Stimulated activated CD4-positive, alpha-beta T cell treated with anti-CD3 and anti-CD28 coated beads, TNF-alpha, amount 100 ng/mL, for 48 hours (primary cell): ENCODE data around the gene VPS52.

Source experiments
- DNase-seq, 3 donors: peaks; one replicate each; pipeline ENCODE4 v3.0.0-alpha.2; 2020; ENCODE audit warnings: low read depth in 3 of 3

VPS52 gene

GRCh38 chr6:33211136-33211535, 60.5 kb downstream of the VPS52 start:
- DNase-seq: no peak

- DNase-seq: no peak
Measured at GRCh38 chr6:33209856-33210255, 61.8 kb downstream of the VPS52 start.

DNA sequence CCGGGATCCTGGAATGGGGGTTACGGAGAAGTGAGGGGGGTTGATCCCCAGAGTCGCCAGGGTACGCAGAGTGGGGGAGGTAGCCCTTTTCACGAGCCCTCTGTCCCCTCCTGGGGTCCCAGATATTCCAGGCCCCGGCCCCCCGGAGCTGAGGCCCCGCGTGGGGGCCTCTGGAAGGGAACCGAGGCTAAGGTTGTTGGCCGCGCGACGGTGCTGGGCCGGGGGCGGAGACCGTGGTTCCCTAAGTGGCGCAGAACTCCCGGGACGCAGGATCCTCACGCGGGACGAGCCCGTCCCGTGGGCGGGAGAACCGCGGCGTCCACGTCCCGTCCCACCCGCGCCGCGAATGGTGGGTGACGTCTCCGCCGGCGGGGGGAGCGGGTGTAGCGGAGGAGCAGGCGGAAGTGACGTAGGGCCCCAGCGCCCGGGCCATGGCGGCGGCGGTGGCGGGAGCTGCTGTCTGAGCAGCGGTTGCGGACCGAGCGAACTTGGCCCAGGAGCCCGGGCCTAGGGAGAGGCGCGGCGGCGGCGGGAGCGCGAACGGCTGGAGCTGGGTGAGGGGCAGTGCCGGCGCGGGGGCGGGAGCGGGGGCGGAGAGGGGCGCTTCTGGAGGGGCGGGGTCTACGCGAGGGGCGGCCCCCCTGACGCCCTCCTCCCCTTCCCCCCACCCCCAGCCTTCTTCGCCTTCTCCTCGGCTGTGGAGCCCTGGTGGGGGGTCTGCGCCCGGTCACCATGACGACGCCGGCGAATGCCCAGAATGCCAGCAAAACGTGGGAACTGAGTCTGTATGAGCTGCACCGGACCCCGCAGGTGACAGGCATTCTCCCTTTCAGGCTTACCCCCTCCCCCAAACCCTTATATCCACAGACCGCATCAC, 63.3 kb downstream of the VPS52 start, which contains the start of gene RING1:
Gene RING1, plus strand, starts transcription at position 410 of the 877 bp plus-strand sequence. Its CDS starts 323 bp downstream, at position 733.
- DNase-seq: peak; percentile 68 to 87 (median 72)

DNA sequence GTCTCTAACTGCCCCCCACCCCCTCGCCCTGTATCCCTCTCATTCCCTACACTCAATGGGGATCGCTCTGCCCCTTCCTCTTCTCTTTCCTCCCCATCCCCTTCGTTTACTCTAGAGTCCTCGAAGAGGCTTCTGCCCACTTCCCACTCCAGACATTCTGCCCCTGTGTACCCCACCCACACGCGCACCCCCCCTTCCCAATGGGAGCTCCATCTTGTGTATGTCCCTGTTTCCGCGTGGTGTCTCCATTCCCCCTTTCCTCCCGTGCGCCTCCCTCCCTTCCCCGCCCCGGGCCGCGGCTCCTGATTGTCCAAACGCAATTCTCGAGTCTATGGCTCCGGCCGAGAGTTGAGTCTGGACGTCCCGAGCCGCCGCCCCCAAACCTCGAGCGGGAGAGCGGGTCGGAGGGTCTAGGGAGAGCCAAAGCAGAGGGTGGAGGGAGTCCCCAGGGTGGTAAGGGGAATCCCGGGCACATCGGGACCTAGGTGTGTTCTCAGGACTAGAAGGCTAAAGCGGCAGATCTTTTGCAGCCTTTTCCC, 64.1 kb downstream of the VPS52 start:
- DNase-seq: no peak

GRCh38 chr6:33206864-33207551, 64.7 kb downstream of the VPS52 start:
- no peak for DNase-seq

DNA sequence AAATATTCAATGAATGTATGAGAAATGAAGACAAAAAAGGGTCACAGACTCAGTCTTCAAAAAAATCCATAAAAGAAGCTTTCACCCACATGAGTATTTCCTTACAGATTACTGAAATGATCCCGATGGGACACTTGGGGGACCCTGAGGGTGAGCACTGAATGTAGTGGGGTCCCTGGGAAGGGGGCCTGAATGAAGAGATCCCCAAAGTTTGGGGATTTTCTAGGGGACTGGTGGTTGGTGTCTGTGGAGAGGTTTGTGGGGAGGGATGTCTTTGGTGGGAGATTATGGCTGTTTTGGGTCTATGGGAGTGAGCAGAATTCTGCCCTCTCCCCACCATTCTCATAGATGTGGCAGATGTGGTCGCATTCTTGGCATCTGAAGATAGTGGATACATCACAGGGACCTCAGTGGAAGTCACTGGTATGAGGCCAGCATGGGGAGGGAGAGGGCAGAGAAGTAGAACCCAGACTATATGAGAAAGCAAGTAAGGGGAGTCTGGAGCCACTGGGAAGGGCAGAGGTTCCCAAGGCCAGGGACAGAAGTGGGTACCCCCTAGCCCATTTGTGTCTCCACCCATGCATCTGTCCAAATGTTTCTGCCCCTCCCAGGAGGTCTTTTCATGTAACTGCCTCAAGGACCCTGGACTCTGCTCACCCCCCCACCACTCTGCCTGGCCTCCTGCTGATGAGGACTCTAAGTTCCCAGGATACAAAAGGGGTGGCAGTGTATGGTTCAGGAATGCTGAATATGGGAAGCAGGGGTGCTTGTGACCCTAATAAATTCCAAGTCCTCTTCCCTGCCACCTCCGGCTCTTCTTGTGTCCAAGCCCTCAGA, 65.4 kb downstream of the VPS52 start:
- no peak for DNase-seq

GRCh38 chr6:33205191-33206026, 66.3 kb downstream of the VPS52 start:
- DNase-seq: peak in 2 of 3 donors; percentile 39 to 57

- peak; percentile 85 to 94 (median 89) for DNase-seq
Measured at GRCh38 chr6:33204415-33205190, 67.1 kb downstream of the VPS52 start, which contains the start of gene HSD17B8. Gene HSD17B8 (plus strand): TSS chr6:33204655. CDS start chr6:33204669, 14 bp downstream.

GRCh38 chr6:33204165-33204414, 67.6 kb downstream of the VPS52 start:
- no peak for DNase-seq

GRCh38 chr6:33203443-33204164, 68.1 kb downstream of the VPS52 start:
- no peak for DNase-seq

DNA sequence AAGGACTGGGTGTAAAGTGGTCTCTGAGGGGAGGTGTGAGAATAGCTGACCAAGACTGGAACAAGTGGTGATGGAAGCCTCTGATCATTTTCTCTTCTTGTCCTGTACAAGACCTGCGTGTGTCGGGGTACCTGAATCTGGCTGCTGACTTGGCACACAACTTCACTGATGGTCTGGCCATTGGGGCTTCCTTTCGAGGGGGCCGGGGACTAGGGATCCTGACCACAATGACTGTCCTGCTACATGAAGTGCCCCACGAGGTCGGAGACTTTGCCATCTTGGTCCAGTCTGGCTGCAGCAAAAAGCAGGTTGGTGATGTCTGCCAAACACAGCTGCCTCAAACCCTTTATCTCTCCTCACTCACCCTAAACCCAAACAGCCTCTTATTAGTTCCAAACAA, 68.9 kb downstream of the VPS52 start:
- no peak for DNase-seq

DNA sequence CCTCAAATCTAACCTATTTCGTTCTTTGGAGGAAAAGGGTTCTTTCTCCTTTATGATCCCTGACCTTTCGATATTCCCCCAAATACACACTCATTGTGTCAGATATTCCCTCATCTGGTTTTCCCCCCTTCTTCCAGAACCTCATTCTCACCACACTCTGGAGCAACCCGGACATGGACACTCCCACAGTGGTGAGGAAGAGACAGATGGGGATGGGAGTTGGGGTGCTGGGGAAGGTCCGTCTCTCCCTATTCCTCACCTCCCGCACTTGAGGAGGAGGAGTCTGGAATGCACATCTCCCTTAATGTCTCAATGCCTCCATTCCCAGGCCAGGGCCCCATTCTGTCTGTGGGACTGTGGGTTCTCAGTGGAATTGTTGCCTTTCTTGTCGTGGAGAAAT, 69.7 kb downstream of the VPS52 start:
- no peak for DNase-seq

GRCh38 chr6:33201147-33201545, 70.5 kb downstream of the VPS52 start:
- DNase-seq: no peak
